Measurements from ENCODE around the gene MYO9A.
"Not testable (repeated sequence)": the region's sequence is repeated elsewhere in the genome, so short reads cannot be mapped to it uniquely, and the experiment has no call there.

MYO9A gene

DNA sequence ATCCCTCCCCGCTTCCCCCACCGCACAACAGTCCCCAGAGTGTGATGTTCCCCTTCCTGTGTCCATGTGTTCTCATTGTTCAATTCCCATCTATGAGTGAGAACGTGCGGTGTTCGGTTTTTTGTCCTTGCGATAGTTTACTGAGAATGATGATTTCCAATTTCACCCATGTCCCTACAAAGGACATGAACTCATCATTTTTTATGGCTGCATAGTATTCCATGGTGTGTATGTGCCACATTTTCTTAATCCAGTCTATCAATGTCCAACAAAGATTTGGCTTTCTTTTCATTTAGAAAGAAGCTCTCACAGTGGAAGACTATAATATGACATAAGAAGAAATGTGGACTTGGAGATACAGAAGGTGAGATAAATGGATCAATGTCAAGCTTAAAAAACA lies 119.2 kb downstream of the MYO9A start:
- H3K4me1 ChIP-seq (ENCODE audit: control insufficient read depth, insufficient read depth, low read length); H3K4me3 ChIP-seq (ENCODE audit: low read depth, low read length); H3K27ac ChIP-seq (ENCODE audit: extremely low read depth, low read depth, low read length); H3K9me3 ChIP-seq (ENCODE audit: control insufficient read depth, insufficient read depth, low read depth, low read length); CTCF ChIA-PET; POLR2A ChIA-PET: not testable (repeated sequence)
- TF ChIP-seq ZNF146 (tag by site-specific recombination; IDR thresholded peaks at IDR 0.05): peak; percentile 97
- TF ChIP-seq, protein P1, sequence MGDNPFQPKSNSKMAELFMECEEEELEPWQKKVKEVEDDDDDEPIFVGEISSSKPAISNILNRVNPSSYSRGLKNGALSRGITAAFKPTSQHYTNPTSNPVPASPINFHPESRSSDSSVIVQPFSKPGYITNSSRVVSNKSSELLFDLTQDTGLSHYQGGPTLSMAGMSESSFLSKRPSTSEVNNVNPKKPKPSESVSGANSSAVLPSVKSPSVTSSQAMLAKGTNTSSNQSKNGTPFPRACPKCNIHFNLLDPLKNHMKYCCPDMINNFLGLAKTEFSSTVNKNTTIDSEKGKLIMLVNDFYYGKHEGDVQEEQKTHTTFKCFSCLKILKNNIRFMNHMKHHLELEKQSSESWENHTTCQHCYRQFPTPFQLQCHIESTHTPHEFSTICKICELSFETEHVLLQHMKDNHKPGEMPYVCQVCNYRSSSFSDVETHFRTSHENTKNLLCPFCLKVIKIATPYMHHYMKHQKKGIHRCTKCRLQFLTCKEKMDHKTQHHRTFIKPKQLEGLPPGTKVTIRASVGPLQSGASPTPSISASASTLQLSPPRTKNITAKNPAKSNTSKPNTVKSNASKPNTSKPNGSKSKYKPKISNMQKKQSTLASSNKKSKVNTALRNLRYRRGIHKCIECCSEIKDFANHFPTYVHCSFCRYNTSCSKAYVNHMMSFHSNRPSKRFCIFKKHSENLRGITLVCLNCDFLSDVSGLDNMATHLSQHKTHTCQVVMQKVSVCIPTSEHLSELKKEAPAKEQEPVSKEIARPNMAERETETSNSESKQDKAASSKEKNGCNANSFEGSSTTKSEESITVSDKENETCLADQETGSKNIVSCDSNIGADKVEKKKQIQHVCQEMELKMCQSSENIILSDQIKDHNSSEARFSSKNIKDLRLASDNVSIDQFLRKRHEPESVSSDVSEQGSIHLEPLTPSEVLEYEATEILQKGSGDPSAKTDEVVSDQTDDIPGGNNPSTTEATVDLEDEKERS (tag by site-specific recombination; IDR thresholded peaks at IDR 0.05): 0 out of 2 replicates have a peak, but pooled peaks have one; percentile 51
- TF ChIP-seq, protein P2, sequence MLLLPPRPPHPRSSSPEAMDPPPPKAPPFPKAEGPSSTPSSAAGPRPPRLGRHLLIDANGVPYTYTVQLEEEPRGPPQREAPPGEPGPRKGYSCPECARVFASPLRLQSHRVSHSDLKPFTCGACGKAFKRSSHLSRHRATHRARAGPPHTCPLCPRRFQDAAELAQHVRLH (tag by site-specific recombination; IDR thresholded peaks at IDR 0.05): 0 out of 2 replicates have a peak, but pooled peaks have one; percentile 73
- H3K36me3 ChIP-seq (ENCODE audit: control insufficient read depth in 2 of 2, insufficient read depth in 1 of 2, low read length in 2 of 2): peaks cover 3 to 15% of the 10 kb centered on the region in 2 experiments

DNA sequence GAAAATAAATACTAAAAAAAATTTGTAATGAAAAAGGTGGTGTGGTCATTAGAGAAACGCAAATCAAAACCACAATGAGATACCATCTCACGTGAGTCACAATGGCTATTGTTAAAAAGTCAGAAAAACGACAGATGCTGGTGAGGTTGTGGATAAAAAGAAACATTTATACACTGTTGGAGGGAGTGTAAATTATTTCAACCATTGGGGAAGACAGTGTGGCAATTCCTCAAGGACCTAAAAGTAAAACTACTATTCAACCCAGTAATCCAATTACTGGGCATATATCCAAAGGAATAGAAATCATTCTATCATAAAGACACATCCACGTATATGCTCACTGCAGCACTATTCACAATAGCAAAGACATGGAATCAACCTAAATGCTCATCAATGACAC lies 120.3 kb downstream of the MYO9A start:
- ChIA-PET POLR2A (no interaction called here), CTCF (no interaction called here)
- H3K4me1 ChIP-seq (ENCODE audit: control insufficient read depth, insufficient read depth, low read length): no peaks in the 10 kb centered on the region
- no peak overlapping the region for H3K27ac ChIP-seq (ENCODE audit: extremely low read depth, low read depth, low read length)
- TF ChIP-seq, protein P3, sequence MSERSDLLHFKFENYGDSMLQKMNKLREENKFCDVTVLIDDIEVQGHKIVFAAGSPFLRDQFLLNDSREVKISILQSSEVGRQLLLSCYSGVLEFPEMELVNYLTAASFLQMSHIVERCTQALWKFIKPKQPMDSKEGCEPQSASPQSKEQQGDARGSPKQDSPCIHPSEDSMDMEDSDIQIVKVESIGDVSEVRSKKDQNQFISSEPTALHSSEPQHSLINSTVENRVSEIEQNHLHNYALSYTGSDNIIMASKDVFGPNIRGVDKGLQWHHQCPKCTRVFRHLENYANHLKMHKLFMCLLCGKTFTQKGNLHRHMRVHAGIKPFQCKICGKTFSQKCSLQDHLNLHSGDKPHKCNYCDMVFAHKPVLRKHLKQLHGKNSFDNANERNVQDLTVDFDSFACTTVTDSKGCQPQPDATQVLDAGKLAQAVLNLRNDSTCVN (tag by site-specific recombination; optimal IDR thresholded peaks at IDR 0.05): no peak
- TF ChIP-seq, protein P4, sequence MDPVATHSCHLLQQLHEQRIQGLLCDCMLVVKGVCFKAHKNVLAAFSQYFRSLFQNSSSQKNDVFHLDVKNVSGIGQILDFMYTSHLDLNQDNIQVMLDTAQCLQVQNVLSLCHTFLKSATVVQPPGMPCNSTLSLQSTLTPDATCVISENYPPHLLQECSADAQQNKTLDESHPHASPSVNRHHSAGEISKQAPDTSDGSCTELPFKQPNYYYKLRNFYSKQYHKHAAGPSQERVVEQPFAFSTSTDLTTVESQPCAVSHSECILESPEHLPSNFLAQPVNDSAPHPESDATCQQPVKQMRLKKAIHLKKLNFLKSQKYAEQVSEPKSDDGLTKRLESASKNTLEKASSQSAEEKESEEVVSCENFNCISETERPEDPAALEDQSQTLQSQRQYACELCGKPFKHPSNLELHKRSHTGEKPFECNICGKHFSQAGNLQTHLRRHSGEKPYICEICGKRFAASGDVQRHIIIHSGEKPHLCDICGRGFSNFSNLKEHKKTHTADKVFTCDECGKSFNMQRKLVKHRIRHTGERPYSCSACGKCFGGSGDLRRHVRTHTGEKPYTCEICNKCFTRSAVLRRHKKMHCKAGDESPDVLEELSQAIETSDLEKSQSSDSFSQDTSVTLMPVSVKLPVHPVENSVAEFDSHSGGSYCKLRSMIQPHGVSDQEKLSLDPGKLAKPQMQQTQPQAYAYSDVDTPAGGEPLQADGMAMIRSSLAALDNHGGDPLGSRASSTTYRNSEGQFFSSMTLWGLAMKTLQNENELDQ (tag by site-specific recombination; IDR thresholded peaks at IDR 0.05; ENCODE audit: low read depth): no peak
- TF ChIP-seq ZIC2 (tag by site-specific recombination; IDR thresholded peaks at IDR 0.05) (no peak), ZNF626 (tag by site-specific recombination; IDR thresholded peaks at IDR 0.05) (no peak), ZNF785 (tag by site-specific recombination; IDR thresholded peaks at IDR 0.05) (no peak), ZNF433 (tag by site-specific recombination; IDR thresholded peaks at IDR 0.05; ENCODE audit: low read depth) (no peak), ZNF664 (tag by site-specific recombination; IDR thresholded peaks at IDR 0.05) (no peak), ZNF211 (tag by site-specific recombination; IDR thresholded peaks at IDR 0.05; ENCODE audit: low read depth) (no peak), ZBTB20 (tag by site-specific recombination; IDR thresholded peaks at IDR 0.05) (no peak), ZNF292 (tag by site-specific recombination; IDR thresholded peaks at IDR 0.05; ENCODE audit: borderline replicate concordance, low read depth) (no peak), ZNF701 (tag by site-specific recombination; IDR thresholded peaks at IDR 0.05) (no peak)
- TF ChIP-seq, protein P5, sequence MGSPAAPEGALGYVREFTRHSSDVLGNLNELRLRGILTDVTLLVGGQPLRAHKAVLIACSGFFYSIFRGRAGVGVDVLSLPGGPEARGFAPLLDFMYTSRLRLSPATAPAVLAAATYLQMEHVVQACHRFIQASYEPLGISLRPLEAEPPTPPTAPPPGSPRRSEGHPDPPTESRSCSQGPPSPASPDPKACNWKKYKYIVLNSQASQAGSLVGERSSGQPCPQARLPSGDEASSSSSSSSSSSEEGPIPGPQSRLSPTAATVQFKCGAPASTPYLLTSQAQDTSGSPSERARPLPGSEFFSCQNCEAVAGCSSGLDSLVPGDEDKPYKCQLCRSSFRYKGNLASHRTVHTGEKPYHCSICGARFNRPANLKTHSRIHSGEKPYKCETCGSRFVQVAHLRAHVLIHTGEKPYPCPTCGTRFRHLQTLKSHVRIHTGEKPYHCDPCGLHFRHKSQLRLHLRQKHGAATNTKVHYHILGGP (tag by site-specific recombination; IDR thresholded peaks at IDR 0.05): no peak
- TF ChIP-seq, protein P6, sequence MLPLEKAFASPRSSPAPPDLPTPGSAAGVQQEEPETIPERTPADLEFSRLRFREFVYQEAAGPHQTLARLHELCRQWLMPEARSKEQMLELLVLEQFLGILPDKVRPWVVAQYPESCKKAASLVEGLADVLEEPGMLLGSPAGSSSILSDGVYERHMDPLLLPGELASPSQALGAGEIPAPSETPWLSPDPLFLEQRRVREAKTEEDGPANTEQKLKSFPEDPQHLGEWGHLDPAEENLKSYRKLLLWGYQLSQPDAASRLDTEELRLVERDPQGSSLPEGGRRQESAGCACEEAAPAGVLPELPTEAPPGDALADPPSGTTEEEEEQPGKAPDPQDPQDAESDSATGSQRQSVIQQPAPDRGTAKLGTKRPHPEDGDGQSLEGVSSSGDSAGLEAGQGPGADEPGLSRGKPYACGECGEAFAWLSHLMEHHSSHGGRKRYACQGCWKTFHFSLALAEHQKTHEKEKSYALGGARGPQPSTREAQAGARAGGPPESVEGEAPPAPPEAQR (tag by site-specific recombination; IDR thresholded peaks at IDR 0.05): no peak
- no peaks in the 10 kb centered on the region for H3K9me3 ChIP-seq (ENCODE audit: control insufficient read depth, insufficient read depth, low read depth, low read length)
- peaks cover 3 to 21% of the 10 kb centered on the region in 2 experiments for H3K36me3 ChIP-seq (ENCODE audit: control insufficient read depth in 2 of 2, insufficient read depth in 1 of 2, low read length in 2 of 2)
- no peak overlapping the region for H3K4me3 ChIP-seq (ENCODE audit: low read depth, low read length)
